ENCODE data around the gene ECHS1.

ECHS1 gene

GRCh38 chr10:133316732-133317131 lies 56.4 kb downstream of the ECHS1 start:
- Histone ChIP-seq H3K4me3 (ENCODE audit: extremely low read depth, insufficient read depth, low read length, poor library complexity, severe bottlenecking) (no peak overlapping the region), H3K4me1 (ENCODE audit: control insufficient read depth, insufficient read depth, low read length, poor library complexity, severe bottlenecking) (no peaks in the 10 kb centered on the region), H3K9me3 (ENCODE audit: control insufficient read depth, low read length) (no peaks in the 10 kb centered on the region), H3K27ac (ENCODE audit: low read depth, low read length, severe bottlenecking) (no peak overlapping the region), H3K36me3 (ENCODE audit: control insufficient read depth, insufficient read depth, low read length) (peaks cover 11% of the 10 kb centered on the region)
- WGBS, 2 experiments (ENCODE audit: insufficient coverage in 2 of 2), result no CpG with 5 or more reads among the region's 7 CpGs

- H3K4me3 ChIP-seq (ENCODE audit: extremely low read depth, insufficient read depth, low read length, poor library complexity, severe bottlenecking), result no peak overlapping the region
- H3K36me3 ChIP-seq (ENCODE audit: control insufficient read depth, insufficient read depth, low read length), result peaks cover 11% of the 10 kb centered on the region
- no peaks in the 10 kb centered on the region for H3K9me3 ChIP-seq (ENCODE audit: control insufficient read depth, low read length)
- WGBS, 2 experiments (ENCODE audit: insufficient coverage in 2 of 2), result 81 to 100% methylated on average over 1 to 2 of the region's 9 CpGs
- no peaks in the 10 kb centered on the region for H3K4me1 ChIP-seq (ENCODE audit: control insufficient read depth, insufficient read depth, low read length, poor library complexity, severe bottlenecking)
- no peak overlapping the region for H3K27ac ChIP-seq (ENCODE audit: low read depth, low read length, severe bottlenecking)
Measured at GRCh38 chr10:133316266-133316665, 56.9 kb downstream of the ECHS1 start.

GRCh38 chr10:133315847-133316246 lies 57.3 kb downstream of the ECHS1 start:
- H3K27ac ChIP-seq (ENCODE audit: low read depth, low read length, severe bottlenecking), result no peak overlapping the region
- H3K9me3 ChIP-seq (ENCODE audit: control insufficient read depth, low read length), result no peaks in the 10 kb centered on the region
- no peak overlapping the region for H3K4me3 ChIP-seq (ENCODE audit: extremely low read depth, insufficient read depth, low read length, poor library complexity, severe bottlenecking)
- WGBS, 2 experiments (ENCODE audit: insufficient coverage in 2 of 2), result 88 to 92% methylated on average over 3 to 5 of the region's 5 CpGs
- peaks cover 13% of the 10 kb centered on the region for H3K36me3 ChIP-seq (ENCODE audit: control insufficient read depth, insufficient read depth, low read length)
- H3K4me1 ChIP-seq (ENCODE audit: control insufficient read depth, insufficient read depth, low read length, poor library complexity, severe bottlenecking), result no peaks in the 10 kb centered on the region

- WGBS, 2 experiments (ENCODE audit: insufficient coverage in 2 of 2), result 90 to 92% methylated on average over 11 to 12 of the region's 12 CpGs
- Histone ChIP-seq H3K9me3 (ENCODE audit: control insufficient read depth, low read length) (no peaks in the 10 kb centered on the region), H3K36me3 (ENCODE audit: control insufficient read depth, insufficient read depth, low read length) (peaks cover 22% of the 10 kb centered on the region), H3K4me3 (ENCODE audit: extremely low read depth, insufficient read depth, low read length, poor library complexity, severe bottlenecking) (no peak overlapping the region), H3K4me1 (ENCODE audit: control insufficient read depth, insufficient read depth, low read length, poor library complexity, severe bottlenecking) (no peaks in the 10 kb centered on the region), H3K27ac (ENCODE audit: low read depth, low read length, severe bottlenecking) (no peak overlapping the region)
Measured at GRCh38 chr10:133314911-133315310, 58.2 kb downstream of the ECHS1 start.

GRCh38 chr10:133313192-133313591 lies 60.0 kb downstream of the ECHS1 start:
- Histone ChIP-seq H3K4me1 (ENCODE audit: control insufficient read depth, insufficient read depth, low read length, poor library complexity, severe bottlenecking) (no peaks in the 10 kb centered on the region), H3K4me3 (ENCODE audit: extremely low read depth, insufficient read depth, low read length, poor library complexity, severe bottlenecking) (no peak overlapping the region), H3K36me3 (ENCODE audit: control insufficient read depth, insufficient read depth, low read length) (peaks cover 26% of the 10 kb centered on the region), H3K27ac (ENCODE audit: low read depth, low read length, severe bottlenecking) (no peak overlapping the region), H3K9me3 (ENCODE audit: control insufficient read depth, low read length) (no peaks in the 10 kb centered on the region)
- 88% methylated on average over 3 of the region's 4 CpGs; no CpG with 5 or more reads in 1 of the 2 experiments for WGBS, 2 experiments (ENCODE audit: insufficient coverage in 2 of 2)

- no peak overlapping the region for H3K27ac ChIP-seq (ENCODE audit: low read depth, low read length, severe bottlenecking)
- no peak overlapping the region for H3K4me3 ChIP-seq (ENCODE audit: extremely low read depth, insufficient read depth, low read length, poor library complexity, severe bottlenecking)
- 94 to 95% methylated on average over 3 to 7 of the region's 9 CpGs for WGBS, 2 experiments (ENCODE audit: insufficient coverage in 2 of 2)
- peaks cover 26% of the 10 kb centered on the region for H3K36me3 ChIP-seq (ENCODE audit: control insufficient read depth, insufficient read depth, low read length)
- H3K9me3 ChIP-seq (ENCODE audit: control insufficient read depth, low read length), result no peaks in the 10 kb centered on the region
- H3K4me1 ChIP-seq (ENCODE audit: control insufficient read depth, insufficient read depth, low read length, poor library complexity, severe bottlenecking), result no peaks in the 10 kb centered on the region
Measured at GRCh38 chr10:133312769-133313145, 60.4 kb downstream of the ECHS1 start.

Measured in mesodermal cell (in vitro differentiated cells).